HEK293 (cell line): ENCODE results near the gene RNASEH1.

Experiments
- CTCF ChIA-PET: fragments of 350-600 bp; formaldehyde crosslinking; extraction: SDS; loops from one replicate; lab custom pipeline; 2021; ENCODE audit warnings: antibody characterized with exemption; lab: Yijun Ruan, JAX
- POLR2A ChIA-PET: fragments of 300-600 bp; formaldehyde crosslinking; extraction: SDS; loops from one replicate; lab custom pipeline; 2020; ENCODE audit warnings: antibody characterized with exemption, inconsistent platforms; lab: Yijun Ruan, JAX
- H3K27ac ChIP-seq: fragments of 200-500 bp; sonication (Bioruptor generic); 2 replicates; pipeline ENCODE4 v1.5.1; 2014; ENCODE audit warnings: low read depth, low read length, control low read depth, inconsistent platforms; ENCODE audit errors: extremely low read depth
- H3K36me3 ChIP-seq, 2 experiments: fragments of 200-500 bp in 1 of 2; sonication (Bioruptor generic) in 1 of 2; 1 replicate in 1 of 2; 2 replicates in 1 of 2; pipeline ENCODE4 v1.5.1; 2014 to 2017; ENCODE audit warnings: inconsistent platforms in 2 of 2, low read length in 2 of 2; ENCODE audit not compliant: control insufficient read depth in 2 of 2, insufficient read depth in 1 of 2
- H3K4me1 ChIP-seq: fragments of 200-500 bp; sonication (Bioruptor generic); 2 replicates; pipeline ENCODE4 v1.5.1; 2014; ENCODE audit warnings: mild to moderate bottlenecking, low read length, inconsistent platforms; ENCODE audit not compliant: control insufficient read depth, insufficient read depth
- H3K4me3 ChIP-seq: 2 replicates; pipeline ENCODE4 v1.5.1; 2011; ENCODE audit warnings: low read depth, mild to moderate bottlenecking, control low read depth, low read length, moderate library complexity
- H3K9me3 ChIP-seq: fragments of 200-500 bp; sonication (Bioruptor generic); 2 replicates; pipeline ENCODE4 v1.5.1; 2014; ENCODE audit warnings: low read depth, low read length, inconsistent platforms; ENCODE audit not compliant: control insufficient read depth, insufficient read depth
- FEZF1 ChIP-seq: fragments of 450-650 bp; formaldehyde crosslinking; IDR thresholded peaks from 2 replicates; pipeline ENCODE4 v1.5.1; 2016; ENCODE audit warnings: missing biosample characterization, missing genetic modification characterization
- IKZF3 ChIP-seq: fragments of 450-650 bp; IDR thresholded peaks from 2 replicates; pipeline ENCODE4 v1.5.0; 2018; ENCODE audit warnings: missing biosample characterization, mild to moderate bottlenecking, missing genetic modification characterization, moderate library complexity
- KLF17 ChIP-seq: fragments of 450-650 bp; formaldehyde crosslinking; IDR thresholded peaks from 2 replicates; pipeline ENCODE4 v1.5.1; 2016; ENCODE audit warnings: missing biosample characterization, missing genetic modification characterization
- PBX3 ChIP-seq: sonication (generic); formaldehyde crosslinking; IDR thresholded peaks from 2 replicates; pipeline ENCODE4 v1.8.1; 2022; ENCODE audit warnings: mild to moderate bottlenecking, moderate library complexity, missing genetic modification reagents
- PRDM2 ChIP-seq: fragments of 450-650 bp; formaldehyde crosslinking; IDR thresholded peaks from 2 replicates; pipeline ENCODE4 v1.5.1; 2016; ENCODE audit warnings: missing biosample characterization, missing genetic modification characterization, borderline replicate concordance
- PRDM4 ChIP-seq: fragments of 450-650 bp; formaldehyde crosslinking; IDR thresholded peaks from 2 replicates; pipeline ENCODE4 v1.5.1; 2017; ENCODE audit warnings: missing biosample characterization, missing genetic modification characterization
- PRDM6 ChIP-seq: fragments of 450-650 bp; formaldehyde crosslinking; IDR thresholded peaks from 2 replicates; pipeline ENCODE4 v1.5.1; 2017; ENCODE audit warnings: missing biosample characterization, missing genetic modification characterization
- SCRT1 ChIP-seq: fragments of 450-650 bp; formaldehyde crosslinking; IDR thresholded peaks from 2 replicates; pipeline ENCODE4 v1.5.1; 2016; ENCODE audit warnings: missing biosample characterization, missing genetic modification characterization, borderline replicate concordance
- TCF7L2 ChIP-seq: IDR thresholded peaks from 2 replicates; pipeline ENCODE4 v1.6.1; 2011; ENCODE audit warnings: low read depth, mild to moderate bottlenecking, inconsistent platforms, low read length, moderate library complexity, borderline replicate concordance
- ZBTB7A ChIP-seq: fragments of 450-650 bp; formaldehyde crosslinking; IDR thresholded peaks from 2 replicates; pipeline ENCODE4 v1.5.1; 2016; ENCODE audit warnings: low read depth, missing biosample characterization, missing genetic modification characterization
- ZNF140 ChIP-seq: fragments of 450-650 bp; formaldehyde crosslinking; IDR thresholded peaks from 2 replicates; pipeline ENCODE4 v1.5.1; 2016; ENCODE audit warnings: missing biosample characterization, missing genetic modification characterization
- ZNF354C ChIP-seq: fragments of 450-650 bp; formaldehyde crosslinking; IDR thresholded peaks from 2 replicates; pipeline ENCODE4 v1.5.1; 2016; ENCODE audit warnings: missing biosample characterization, missing genetic modification characterization, low read depth, borderline replicate concordance
- ZNF513 ChIP-seq: fragments of 450-650 bp; IDR thresholded peaks from 2 replicates; pipeline ENCODE4 v1.5.1; 2018; ENCODE audit warnings: missing biosample characterization, missing genetic modification characterization
- ZNF677 ChIP-seq: fragments of 450-650 bp; IDR thresholded peaks from 2 replicates; pipeline ENCODE4 v1.5.0; 2018; ENCODE audit warnings: missing biosample characterization, mild to moderate bottlenecking, missing genetic modification characterization, moderate library complexity
- ZNF747 ChIP-seq: fragments of 450-650 bp; formaldehyde crosslinking; IDR thresholded peaks from 2 replicates; pipeline ENCODE4 v1.5.1; 2016; ENCODE audit warnings: missing biosample characterization, missing genetic modification characterization
- ZNF785 ChIP-seq: fragments of 450-650 bp; formaldehyde crosslinking; IDR thresholded peaks from 2 replicates; pipeline ENCODE4 v1.5.1; 2016; ENCODE audit warnings: missing biosample characterization, missing genetic modification characterization

The RNASEH1 gene

GRCh38 chr2:3547915-3548314, 10.2 kb downstream of the RNASEH1 start:
- Histone ChIP-seq H3K36me3 (peaks cover 57 to 97% of the 10 kb centered on the region in 2 experiments), H3K27ac (no peak overlapping the region), H3K4me1 (no peaks in the 10 kb centered on the region), H3K9me3 (no peaks in the 10 kb centered on the region), H3K4me3 (no peak overlapping the region)
- no peak for TF ChIP-seq KLF17 (tag by site-specific recombination)
- no peak for TF ChIP-seq ZNF677 (tag by site-specific recombination)
- no peak for TF ChIP-seq ZNF513 (tag by site-specific recombination)
- TF ChIP-seq PBX3 (CRISPR knock-in tag): no peak
- no peak for TF ChIP-seq SCRT1 (tag by site-specific recombination)
- TF ChIP-seq TCF7L2: no peak
- TF ChIP-seq ZNF785: no peak
- no peak for TF ChIP-seq PRDM2 (tag by site-specific recombination)
- TF ChIP-seq PRDM4 (tag by site-specific recombination): no peak
- no peak for TF ChIP-seq ZNF140
- no peak for TF ChIP-seq PRDM6 (tag by site-specific recombination)
- no peak for TF ChIP-seq FEZF1 (tag by site-specific recombination)
- TF ChIP-seq ZBTB7A (tag by site-specific recombination): no peak
- TF ChIP-seq IKZF3 (tag by site-specific recombination): no peak
- TF ChIP-seq ZNF747 (tag by site-specific recombination): no peak
- TF ChIP-seq ZNF354C (tag by site-specific recombination): no peak
- POLR2A ChIA-PET: interaction anchor here (1.3 kb wide), 1 partner anchor 10 kb away, joined by 5 read pairs; the partner anchor contains the start of gene RNASEH1
- CTCF ChIA-PET: no interaction called here
